Thyroid gland (tissue), 4 donors: ENCODE measurements around the gene DOK3. TPM values are rescaled to one million over a fixed set of nuclear protein-coding genes. Genes with fewer than 3 reads are reported as not detected.

Source experiments
- DNase-seq, 2 donors: peaks; one replicate each; pipeline ENCODE4 v3.0.0-alpha.2; 2019
- H3K27ac ChIP-seq, 3 donors: fragments of 200-600 bp; sonication (generic); 1 replicate in 2 of 3; 2 replicates in 1 of 3; pipeline ENCODE4 v1.5.1; 2016 to 2019; ENCODE audit warnings: mild to moderate bottlenecking in 1 of 3, moderate library complexity in 1 of 3
- H3K27me3 ChIP-seq: fragments of 200-600 bp; sonication (generic); one replicate; pipeline ENCODE4 v1.5.1; 2019
- H3K36me3 ChIP-seq, 2 donors: fragments of 200-600 bp; sonication (generic); one replicate each; pipeline ENCODE4 v1.5.1; 2016 to 2019
- H3K4me1 ChIP-seq, 2 donors: fragments of 200-600 bp; sonication (generic); one replicate each; pipeline ENCODE4 v1.5.1; 2017 to 2019
- H3K4me3 ChIP-seq, 3 donors: fragments of 200-600 bp; sonication (generic); replicated peaks in 1 of 3; 1 replicate in 2 of 3; 2 replicates in 1 of 3; pipeline ENCODE4 v1.5.1; 2016; ENCODE audit warnings: mild to moderate bottlenecking in 1 of 3
- H3K9me3 ChIP-seq: fragments of 200-600 bp; sonication (generic); one replicate; pipeline ENCODE4 v1.5.1; 2017
- POLR2A ChIP-seq, 2 donors: fragments of 450-650 bp; IDR thresholded peaks; one replicate each; pipeline ENCODE4 v1.6.1; 2017; ENCODE audit warnings: antibody characterized with exemption in 2 of 2, mild to moderate bottlenecking in 2 of 2, moderate library complexity in 1 of 2
- WGBS, 2 donors: methylation state at CpG; one replicate each; pipeline ENCODE4 v1.1.5; 2017; 5-methylcytosine and 5-hydroxymethylcytosine counted together
- intact Hi-C: fragments of 100-400 bp; cut with DNase I; formaldehyde crosslinking; loops from one replicate; pipeline ENCODE4 v1.15.1; 2023
- total RNA-seq, 4 donors: library from RNA; depleted of rRNA; stranded (reverse); fragments of >200 nt; gene quantifications; one replicate each; pipeline ENCODE4 v1.2.3, GENCODE V29; 2016
- TF ChIP-seq, protein P1 (sequence below), 6 experiments: fragments of 200-600 bp in 3 of 6; fragments of 450-650 bp in 3 of 6; sonication (generic) in 3 of 6; IDR thresholded peaks; one replicate each; pipeline ENCODE4 v1.5.1; 2016 to 2019; ENCODE audit warnings: antibody characterized with exemption in 6 of 6, mild to moderate bottlenecking in 2 of 6, inconsistent platforms in 1 of 6, moderate library complexity in 1 of 6

The DOK3 gene
- total RNA-seq, 4 donors from 2014 or later: 2.0 to 5.9 (median 3.5) TPM

DNA sequence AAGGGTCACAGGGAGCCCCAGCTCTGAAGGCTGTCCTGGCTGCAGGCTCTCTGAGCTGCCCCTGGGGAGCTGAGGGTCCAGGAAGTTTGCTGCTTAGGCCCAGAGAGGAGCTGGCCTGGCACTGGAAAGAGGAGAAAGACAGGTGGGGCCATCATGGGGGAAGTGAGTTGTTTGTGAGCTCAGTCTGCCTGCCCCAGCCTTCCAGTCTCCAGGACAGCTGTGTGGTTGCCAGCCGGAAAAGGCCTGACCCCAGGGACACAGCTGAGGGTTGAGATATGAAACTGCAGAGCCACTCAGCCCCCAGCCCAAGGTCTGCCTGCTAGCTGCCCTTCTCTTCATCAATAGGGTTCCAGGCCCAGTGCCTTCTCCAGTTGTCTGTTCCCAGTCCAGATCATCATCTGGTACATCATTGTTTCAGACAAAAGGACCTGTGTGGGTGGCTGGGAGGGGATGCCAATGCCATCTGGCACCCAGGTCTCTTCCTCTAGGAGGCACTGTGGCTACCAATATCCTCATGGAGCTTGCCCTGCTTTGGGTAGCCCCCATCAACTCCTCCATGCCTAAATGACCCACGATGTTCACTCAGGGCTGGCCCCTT is 11.4 kb upstream of the DOK3 start:
- intact Hi-C loops: loop anchor here (10.0 kb wide), 1 partner anchor 74 kb away; the partner anchor contains the start of gene TMED9
- Histone ChIP-seq H3K27me3 (no peaks in the 10 kb centered on the region), H3K4me1 (peaks cover 2 to 4% of the 10 kb centered on the region in 2 donors), H3K4me3 (no peak overlapping the region), H3K36me3 (peaks cover 44 to 48% of the 10 kb centered on the region in 2 donors), H3K9me3 (no peaks in the 10 kb centered on the region), H3K27ac (no peak overlapping the region)
- no peak for DNase-seq
- WGBS, 2 donors: 69 to 74% methylated on average over 2 of the region's 2 CpGs
- TF ChIP-seq POLR2A (IDR thresholded peaks at IDR 0.05): no peak

DNA sequence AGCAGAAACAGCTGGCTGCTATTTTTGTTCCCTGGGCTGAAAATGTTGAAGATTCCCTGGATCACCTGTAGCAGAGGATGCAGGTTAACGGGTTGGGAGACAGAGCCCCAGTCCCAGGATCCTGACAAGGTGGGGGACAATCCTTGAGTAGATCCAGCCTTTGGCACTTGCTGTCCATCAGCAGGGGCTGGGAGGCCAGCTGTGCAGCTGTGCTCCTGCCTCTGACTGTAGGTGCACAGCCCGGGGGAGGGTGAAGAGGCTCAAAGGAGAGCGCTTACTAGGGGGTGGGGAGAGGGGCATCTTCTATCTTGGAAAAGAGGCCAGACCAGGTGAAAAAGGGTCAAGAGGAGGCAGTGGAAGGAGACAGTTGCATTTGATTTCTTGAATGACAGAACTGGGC is 10.6 kb upstream of the DOK3 start:
- WGBS, 2 donors: 87 to 92% methylated on average over 3 of the region's 3 CpGs
- no peak for TF ChIP-seq POLR2A (IDR thresholded peaks at IDR 0.05)
- TF ChIP-seq, protein P1, sequence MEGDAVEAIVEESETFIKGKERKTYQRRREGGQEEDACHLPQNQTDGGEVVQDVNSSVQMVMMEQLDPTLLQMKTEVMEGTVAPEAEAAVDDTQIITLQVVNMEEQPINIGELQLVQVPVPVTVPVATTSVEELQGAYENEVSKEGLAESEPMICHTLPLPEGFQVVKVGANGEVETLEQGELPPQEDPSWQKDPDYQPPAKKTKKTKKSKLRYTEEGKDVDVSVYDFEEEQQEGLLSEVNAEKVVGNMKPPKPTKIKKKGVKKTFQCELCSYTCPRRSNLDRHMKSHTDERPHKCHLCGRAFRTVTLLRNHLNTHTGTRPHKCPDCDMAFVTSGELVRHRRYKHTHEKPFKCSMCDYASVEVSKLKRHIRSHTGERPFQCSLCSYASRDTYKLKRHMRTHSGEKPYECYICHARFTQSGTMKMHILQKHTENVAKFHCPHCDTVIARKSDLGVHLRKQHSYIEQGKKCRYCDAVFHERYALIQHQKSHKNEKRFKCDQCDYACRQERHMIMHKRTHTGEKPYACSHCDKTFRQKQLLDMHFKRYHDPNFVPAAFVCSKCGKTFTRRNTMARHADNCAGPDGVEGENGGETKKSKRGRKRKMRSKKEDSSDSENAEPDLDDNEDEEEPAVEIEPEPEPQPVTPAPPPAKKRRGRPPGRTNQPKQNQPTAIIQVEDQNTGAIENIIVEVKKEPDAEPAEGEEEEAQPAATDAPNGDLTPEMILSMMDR (IDR thresholded peaks at IDR 0.05): no peak
- no peak for DNase-seq
- Histone ChIP-seq H3K27me3 (no peaks in the 10 kb centered on the region), H3K27ac (no peak overlapping the region), H3K4me1 (peaks cover 9 to 10% of the 10 kb centered on the region in 2 donors), H3K4me3 (no peak overlapping the region), H3K9me3 (no peaks in the 10 kb centered on the region), H3K36me3 (peaks cover 40 to 45% of the 10 kb centered on the region in 2 donors)
- intact Hi-C loops: loop anchor here (10.0 kb wide), 1 partner anchor 75 kb away; the partner anchor contains the start of gene TMED9

DNA sequence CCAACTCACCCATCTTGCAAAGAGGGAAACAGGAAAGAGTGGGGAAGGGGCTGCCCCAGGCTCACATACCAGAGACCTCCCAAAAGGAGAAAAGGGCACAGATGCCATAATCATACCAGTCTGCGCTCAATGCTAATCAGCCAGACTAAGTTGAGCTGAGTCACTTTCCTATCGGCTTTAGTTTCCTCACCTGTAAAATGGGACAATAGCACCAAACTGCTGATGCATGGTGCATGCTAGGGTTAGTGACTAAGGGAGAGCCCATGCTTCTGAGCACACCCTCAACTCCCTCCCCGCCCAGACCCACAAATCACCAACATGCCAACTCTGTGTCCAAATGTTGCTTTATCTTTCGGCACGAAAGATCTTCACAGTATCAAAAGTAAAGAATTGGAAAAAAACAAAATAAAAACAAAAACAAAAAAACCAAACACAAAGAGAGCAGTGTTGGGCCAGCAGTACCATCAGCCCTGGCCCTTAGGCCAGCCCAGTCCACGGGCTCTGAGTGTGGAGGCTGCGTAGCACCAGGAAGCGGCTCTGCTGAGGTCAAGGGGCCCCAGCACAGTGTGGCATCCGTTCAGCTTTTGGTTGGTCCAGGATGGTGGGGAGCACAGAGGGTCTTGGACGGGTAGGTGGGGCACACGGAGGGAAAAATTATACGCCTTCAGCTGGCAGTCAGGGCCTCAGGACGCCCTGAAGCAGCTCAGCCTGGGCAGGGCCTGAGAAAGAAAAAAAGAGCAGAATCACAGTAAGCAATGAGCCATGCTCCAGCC is 10.0 kb upstream of the DOK3 start:
- 84 to 86% methylated on average over 13 of the region's 13 CpGs for WGBS, 2 donors
- H3K27ac ChIP-seq: no peak overlapping the region

DNA sequence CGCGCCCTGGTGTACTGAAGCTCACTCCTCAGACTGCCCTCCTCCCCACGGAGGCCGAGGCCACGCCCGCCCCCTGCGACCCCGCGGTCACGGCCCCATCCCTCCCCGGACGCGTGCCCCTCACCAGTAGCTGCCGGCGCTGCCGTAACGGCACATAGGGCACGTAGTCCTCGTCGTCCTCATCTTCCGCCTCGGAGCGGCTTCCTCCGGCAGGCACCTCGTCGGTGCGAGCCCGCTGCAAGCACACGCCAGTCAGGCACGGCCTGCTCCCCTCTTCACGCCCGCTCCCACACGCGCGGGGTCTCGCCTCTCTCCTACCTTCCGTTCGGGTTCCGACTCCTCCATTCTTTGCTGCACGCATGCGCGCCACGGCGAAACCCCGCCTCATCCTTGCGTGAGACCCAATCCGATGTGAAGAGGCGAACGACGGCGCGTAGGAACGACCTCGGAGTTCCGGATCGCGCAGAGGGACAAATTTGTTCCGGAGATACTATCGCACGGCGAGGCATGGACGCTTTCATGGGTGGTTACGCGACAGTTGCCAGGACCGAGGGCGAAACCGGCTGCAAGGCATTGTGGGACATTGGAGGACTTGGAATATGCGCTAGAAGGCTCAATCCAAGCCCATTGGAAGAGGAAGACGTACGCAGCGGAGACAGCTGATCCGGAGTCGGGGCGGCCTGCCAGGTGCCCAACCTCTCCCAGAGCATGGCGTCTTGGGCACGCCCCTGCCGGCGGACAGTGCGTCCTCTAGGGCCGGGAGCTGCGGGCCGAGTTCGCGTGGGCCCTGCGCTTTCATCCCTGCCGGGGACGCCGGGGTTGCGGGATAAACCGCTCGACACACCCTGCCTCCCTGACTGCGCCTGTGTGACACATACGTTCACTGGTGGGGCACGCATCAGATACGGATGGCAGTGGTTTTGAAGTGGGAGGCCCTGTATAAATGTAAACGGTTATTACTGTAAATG is 7.3 kb upstream of the DOK3 start, which contains the start of gene DDX41:
TSS of gene DDX41 (minus strand) at position 361 of the 968 bp plus-strand sequence. CDS start at position 345, 16 bp downstream.
- H3K27me3 ChIP-seq: no peaks in the 10 kb centered on the region
- H3K4me3 ChIP-seq: peak within 1 kb of the TSS; percentile 43 to 77 (median 67)
- peak within 1 kb of the TSS; percentile 61 to 79 (median 64) for H3K27ac ChIP-seq
- DNase-seq: peak; percentile 98 to 99
- TF ChIP-seq, protein P1 (IDR thresholded peaks at IDR 0.05): peak in 2 of 6 experiments; percentile 14 to 29
- peak; percentile 12 to 61 for TF ChIP-seq POLR2A (IDR thresholded peaks at IDR 0.05)
- H3K36me3 ChIP-seq: peaks cover 55% of the 10 kb centered on the region in 2 donors
- no peaks in the 10 kb centered on the region for H3K9me3 ChIP-seq
- H3K4me1 ChIP-seq: peaks cover 9 to 10% of the 10 kb centered on the region in 2 donors
- intact Hi-C loops: no loop called here
- WGBS, 2 donors: 0 to 1% methylated on average over 25 to 71 of the region's 96 CpGs

More for the DNA sequence above, 10.0 kb upstream of the DOK3 start:
- Histone ChIP-seq H3K4me3 (no peak overlapping the region), H3K9me3 (no peaks in the 10 kb centered on the region), H3K36me3 (peaks cover 43 to 48% of the 10 kb centered on the region in 2 donors), H3K27me3 (no peaks in the 10 kb centered on the region), H3K4me1 (peaks cover 9 to 10% of the 10 kb centered on the region in 2 donors)
- DNase-seq: no peak
- no peak for TF ChIP-seq POLR2A (IDR thresholded peaks at IDR 0.05)
- TF ChIP-seq, protein P1 (IDR thresholded peaks at IDR 0.05): no peak
- intact Hi-C loops: loop anchor here (10.0 kb wide), 1 partner anchor 75 kb away; the partner anchor contains the start of gene TMED9

DNA sequence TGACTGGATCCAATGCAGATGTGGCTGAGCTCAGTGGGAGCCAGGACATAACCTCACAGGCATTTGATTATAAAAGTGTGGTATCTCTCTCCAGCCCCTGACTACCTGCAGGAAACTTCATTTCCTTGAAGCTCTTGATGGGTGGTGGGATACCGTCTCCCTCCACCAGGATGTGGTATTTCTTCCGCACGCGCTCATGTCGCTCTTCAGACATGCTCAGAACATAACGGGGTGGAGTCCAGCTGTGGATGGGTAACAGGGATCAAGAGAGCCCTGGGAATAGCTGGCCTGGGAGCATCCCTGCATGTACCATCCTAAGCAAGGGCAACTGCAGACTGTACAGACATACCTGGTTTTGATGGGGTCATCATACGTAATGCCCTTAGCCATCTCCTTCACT is 6.0 kb upstream of the DOK3 start:
- Histone ChIP-seq H3K9me3 (no peaks in the 10 kb centered on the region), H3K27me3 (no peaks in the 10 kb centered on the region), H3K4me3 (peak overlapping the region in 1 of 3 donors; percentile 67), H3K27ac (no peak overlapping the region), H3K4me1 (peaks cover 9 to 10% of the 10 kb centered on the region in 2 donors), H3K36me3 (peaks cover 54 to 55% of the 10 kb centered on the region in 2 donors)
- intact Hi-C loops: no loop called here
- WGBS, 2 donors: 88 to 94% methylated on average over 7 of the region's 7 CpGs
- no peak for TF ChIP-seq POLR2A (IDR thresholded peaks at IDR 0.05)
- TF ChIP-seq, protein P1 (IDR thresholded peaks at IDR 0.05): no peak
- no peak for DNase-seq
